Measurements from ENCODE around the gene CCT7. TPM values are rescaled to one million over a fixed set of nuclear protein-coding genes. Genes with fewer than 3 reads are reported as not detected.

CCT7 gene
- total RNA-seq, 1 experiment from 2014 or later, result 319 TPM

- BruUV-seq (replicated peaks), result no TSS peak
- ChIA-PET CTCF (no interaction called here), POLR2A (ENCODE audit: unreplicated experiment) (no interaction called here)
- no peak overlapping the region for H3K4me3 ChIP-seq
- no peak overlapping the region for H3K4me2 ChIP-seq
- no peaks in the 10 kb centered on the region for H3K9me3 ChIP-seq (ENCODE audit: insufficient read depth, low read depth)
- H3K36me3 ChIP-seq (ENCODE audit: low read depth), result peaks cover 32% of the 10 kb centered on the region
- H3K27me3 ChIP-seq (ENCODE audit: insufficient read depth, low read depth), result no peaks in the 10 kb centered on the region
- intact Hi-C loops (cut with micrococcal nuclease; ENCODE audit: unreplicated experiment), result loop anchor here (10.0 kb wide), 1 partner anchor 146 kb away; the partner anchor contains the start of gene ALMS1
- peaks cover 27% of the 10 kb centered on the region for H3K4me1 ChIP-seq (replicated peaks; ENCODE audit: insufficient read depth)
- H4K20me1 ChIP-seq (ENCODE audit: insufficient read depth), result peaks cover 73% of the 10 kb centered on the region
- H3K9me2 ChIP-seq (ENCODE audit: insufficient read depth), result no peaks in the 10 kb centered on the region
- no peak overlapping the region for H2AFZ ChIP-seq
- no peak overlapping the region for H3K27ac ChIP-seq
- no peak for TF ChIP-seq EZH2 (IDR thresholded peaks at IDR 0.05; ENCODE audit: low read depth)
- no peak for TF ChIP-seq CTCF (conservative IDR thresholded peaks at IDR 0.05)
- H3F3A ChIP-seq (ENCODE audit: insufficient read depth, low read depth), result peaks cover 21% of the 10 kb centered on the region
- H3K79me2 ChIP-seq (ENCODE audit: low read depth), result peaks cover 94% of the 10 kb centered on the region
- no peak for DNase-seq
Measured at GRCh38 chr2:73238976-73239375, 4.9 kb downstream of the CCT7 start.

- intact Hi-C loops (cut with micrococcal nuclease; ENCODE audit: unreplicated experiment), result loop anchor here (10.0 kb wide), 1 partner anchor 145 kb away; the partner anchor contains the start of gene ALMS1
- H3K27me3 ChIP-seq (ENCODE audit: insufficient read depth, low read depth), result no peaks in the 10 kb centered on the region
- peaks cover 32% of the 10 kb centered on the region for H3K4me1 ChIP-seq (replicated peaks; ENCODE audit: insufficient read depth)
- H3K9me3 ChIP-seq (ENCODE audit: insufficient read depth, low read depth), result no peaks in the 10 kb centered on the region
- BruUV-seq (replicated peaks), result no TSS peak
- H3K4me2 ChIP-seq, result no peak overlapping the region
- peaks cover 38% of the 10 kb centered on the region for H3K36me3 ChIP-seq (ENCODE audit: low read depth)
- ChIA-PET POLR2A (ENCODE audit: unreplicated experiment) (no interaction called here), CTCF (no interaction called here)
- TF ChIP-seq EZH2 (IDR thresholded peaks at IDR 0.05; ENCODE audit: low read depth), result no peak
- TF ChIP-seq CTCF (conservative IDR thresholded peaks at IDR 0.05), result no peak
- H2AFZ ChIP-seq, result no peak overlapping the region
- no peak overlapping the region for H3K4me3 ChIP-seq
- peaks cover 81% of the 10 kb centered on the region for H4K20me1 ChIP-seq (ENCODE audit: insufficient read depth)
- H3F3A ChIP-seq (ENCODE audit: insufficient read depth, low read depth), result peaks cover 27% of the 10 kb centered on the region
- H3K27ac ChIP-seq, result no peak overlapping the region
- no peaks in the 10 kb centered on the region for H3K9me2 ChIP-seq (ENCODE audit: insufficient read depth)
- peaks cover 91% of the 10 kb centered on the region for H3K79me2 ChIP-seq (ENCODE audit: low read depth)
- DNase-seq, result no peak
Measured at GRCh38 chr2:73239776-73240175, 5.7 kb downstream of the CCT7 start.

GRCh38 chr2:73243884-73244570 lies 9.9 kb downstream of the CCT7 start:
- H3K27ac ChIP-seq, result peak overlapping the region; percentile 31
- H3K4me1 ChIP-seq (replicated peaks; ENCODE audit: insufficient read depth), result peaks cover 16% of the 10 kb centered on the region
- H3K4me3 ChIP-seq, result no peak overlapping the region
- peaks cover 69% of the 10 kb centered on the region for H3K79me2 ChIP-seq (ENCODE audit: low read depth)
- H3K27me3 ChIP-seq (ENCODE audit: insufficient read depth, low read depth), result no peaks in the 10 kb centered on the region
- H3K9me2 ChIP-seq (ENCODE audit: insufficient read depth), result no peaks in the 10 kb centered on the region
- H4K20me1 ChIP-seq (ENCODE audit: insufficient read depth), result peaks cover 84% of the 10 kb centered on the region
- ChIA-PET POLR2A (ENCODE audit: unreplicated experiment) (interaction anchor here (0.7 kb wide), 1 partner anchor 41 kb away, joined by 3 read pairs; the partner anchor contains the start of gene FBXO41), CTCF (no interaction called here)
- peaks cover 72% of the 10 kb centered on the region for H3K36me3 ChIP-seq (ENCODE audit: low read depth)
- H3F3A ChIP-seq (ENCODE audit: insufficient read depth, low read depth), result peaks cover 45% of the 10 kb centered on the region
- TSS peak; percentile 3 for BruUV-seq (replicated peaks)
- TF ChIP-seq EZH2 (IDR thresholded peaks at IDR 0.05; ENCODE audit: low read depth) (no peak), CTCF (conservative IDR thresholded peaks at IDR 0.05) (no peak)
- H3K9me3 ChIP-seq (ENCODE audit: insufficient read depth, low read depth), result no peaks in the 10 kb centered on the region
- no peak overlapping the region for H2AFZ ChIP-seq
- intact Hi-C loops (cut with micrococcal nuclease; ENCODE audit: unreplicated experiment), result loop anchor here (1.0 kb wide), 1 partner anchor 10 kb away; the partner anchor contains the start of gene CCT7
- peak; percentile 86 to 96 for DNase-seq
- H3K4me2 ChIP-seq, result 0 out of 2 replicates have a peak overlapping the region, but pooled peaks have one; percentile 9
